T-helper 17 cell (primary cell): Measurements from ENCODE around the gene SH3RF2. TPM values are rescaled to one million over a fixed set of nuclear protein-coding genes. Genes with fewer than 3 reads are reported as not detected.
"Not testable (repeated sequence)": the region's sequence is repeated elsewhere in the genome, so short reads cannot be mapped to it uniquely, and the experiment has no call there.

Experiments
- ATAC-seq: fragments of 150-1000 bp; cut with Tn5 transposase; 2 replicates; pipeline ENCODE4 v1.10.0; 2021; ENCODE audit warnings: mild to moderate bottlenecking, moderate library complexity
- DNase-seq, 3 donors: peaks; one replicate each; pipeline versions ENCODE4 v3.0.0 to v3.0.0-alpha.2; 2020 to 2021
- H3K9me3 ChIP-seq: one replicate; pipeline ENCODE4 v1.7.0; 2013; ENCODE audit warnings: low read length, mild to moderate bottlenecking; ENCODE audit not compliant: control insufficient read depth, poor library complexity, severe bottlenecking
- H3K27ac Mint-ChIP-seq: one replicate; pipeline ENCODE4 v1.8.0; 2022; ENCODE audit warnings: mild to moderate bottlenecking, moderate library complexity, mixed read lengths
- H3K27me3 Mint-ChIP-seq: one replicate; pipeline ENCODE4 v1.8.0; 2022; ENCODE audit warnings: mixed read lengths
- H3K36me3 Mint-ChIP-seq: one replicate; pipeline ENCODE4 v1.8.0; 2022; ENCODE audit warnings: low read depth, mixed read lengths
- H3K4me1 Mint-ChIP-seq: one replicate; pipeline ENCODE4 v1.8.0; 2022; ENCODE audit warnings: mild to moderate bottlenecking, mixed read lengths
- H3K4me3 Mint-ChIP-seq: one replicate; pipeline ENCODE4 v1.8.0; 2022; ENCODE audit warnings: mild to moderate bottlenecking, moderate library complexity, mixed read lengths
- total RNA-seq, 4 donors: library from RNA in 2 of 4; stranded (reverse) in 2 of 4; gene quantifications; one replicate each; pipeline ENCODE4 v1.2.3 and lab custom pipeline; 2022 to 2026

The SH3RF2 gene
- under 1 TPM in 1 of 2 donors, not detected in 1; 0.60 TPM for total RNA-seq
- 0.46 to 0.53 reads per million in 2 donors for total RNA-seq (lab: John Stamatoyannopoulos, UW)

- peak within 1 kb of the TSS; percentile 59 for H3K4me3 Mint-ChIP-seq
- ATAC-seq (no peak), DNase-seq (peak in 1 of 3 donors; percentile 13)
- H3K36me3 Mint-ChIP-seq: no peaks in the 10 kb centered on the region
- no peaks in the 10 kb centered on the region for H3K9me3 ChIP-seq
- peaks cover 80% of the 10 kb centered on the region for H3K27me3 Mint-ChIP-seq
- peaks cover 10% of the 10 kb centered on the region for H3K4me1 Mint-ChIP-seq
- no peak within 1 kb of the TSS for H3K27ac Mint-ChIP-seq
Observed at GRCh38 chr5:145936401-145937131, at the start of gene SH3RF2. SH3RF2 (plus strand) TSS chr5:145936578; CDS start chr5:145937929, 1,351 bp downstream.

GRCh38 chr5:145887217-145887616, 49.2 kb upstream of the SH3RF2 start:
- no peaks in the 10 kb centered on the region for H3K4me1 Mint-ChIP-seq
- no peaks in the 10 kb centered on the region for H3K36me3 Mint-ChIP-seq

GRCh38 chr5:145887976-145888574, 48.3 kb upstream of the SH3RF2 start:
- Mint-ChIP-seq H3K36me3 (no peaks in the 10 kb centered on the region), H3K4me1 (no peaks in the 10 kb centered on the region), H3K4me3 (no peak overlapping the region), H3K27me3 (peaks cover 8% of the 10 kb centered on the region), H3K27ac (no peak overlapping the region)
- H3K9me3 ChIP-seq: no peaks in the 10 kb centered on the region
- ATAC-seq (no peak), DNase-seq (no peak)

More at GRCh38 chr5:145887217-145887616, 49.2 kb upstream of the SH3RF2 start:
- H3K27ac Mint-ChIP-seq: no peak overlapping the region
- no peak for DNase-seq
- H3K4me3 Mint-ChIP-seq: no peak overlapping the region
- H3K27me3 Mint-ChIP-seq: peaks cover 8% of the 10 kb centered on the region
- ATAC-seq: no peak
- H3K9me3 ChIP-seq: no peaks in the 10 kb centered on the region

GRCh38 chr5:145889611-145890010, 46.8 kb upstream of the SH3RF2 start:
- DNase-seq (no peak), ATAC-seq (no peak)
- Mint-ChIP-seq H3K27me3 (peaks cover 8% of the 10 kb centered on the region), H3K4me3 (no peak overlapping the region), H3K27ac (no peak overlapping the region), H3K36me3 (no peaks in the 10 kb centered on the region), H3K4me1 (no peaks in the 10 kb centered on the region)
- H3K9me3 ChIP-seq: no peaks in the 10 kb centered on the region

DNA sequence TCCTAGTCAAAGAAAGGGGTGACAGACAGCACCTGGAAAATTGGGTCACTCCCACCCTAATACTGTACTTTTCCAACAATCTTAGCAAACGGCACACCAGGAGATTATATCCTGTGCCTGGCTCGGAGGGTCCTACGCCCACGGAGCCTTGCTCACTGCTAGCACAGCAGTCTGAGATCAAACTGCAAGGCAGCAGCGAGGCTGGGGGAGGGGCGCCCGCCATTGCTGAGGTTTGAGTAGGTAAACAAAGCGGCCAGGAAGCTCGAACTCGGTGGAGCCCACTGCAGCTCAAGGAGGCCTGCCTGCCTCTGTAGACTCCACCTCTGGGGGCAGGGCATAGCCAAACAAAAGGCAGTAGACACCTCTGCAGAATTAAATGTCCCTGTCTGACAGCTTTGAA, 45.0 kb upstream of the SH3RF2 start:
- not testable (repeated sequence) for H3K9me3 ChIP-seq, H3K36me3 Mint-ChIP-seq, H3K4me1 Mint-ChIP-seq, H3K27ac Mint-ChIP-seq, ATAC-seq, DNase-seq, H3K27me3 Mint-ChIP-seq, H3K4me3 Mint-ChIP-seq

GRCh38 chr5:145898171-145898570, 38.2 kb upstream of the SH3RF2 start:
- no peak for ATAC-seq
- no peaks in the 10 kb centered on the region for H3K9me3 ChIP-seq
- Mint-ChIP-seq H3K36me3 (no peaks in the 10 kb centered on the region), H3K4me1 (no peaks in the 10 kb centered on the region), H3K27ac (no peak overlapping the region), H3K27me3 (no peaks in the 10 kb centered on the region), H3K4me3 (no peak overlapping the region)
- DNase-seq: no peak

GRCh38 chr5:145902421-145902820, 34.0 kb upstream of the SH3RF2 start:
- H3K27ac Mint-ChIP-seq: no peak overlapping the region
- no peaks in the 10 kb centered on the region for H3K4me1 Mint-ChIP-seq
- ATAC-seq (no peak), DNase-seq (no peak)
- peaks cover 15% of the 10 kb centered on the region for H3K27me3 Mint-ChIP-seq
- no peaks in the 10 kb centered on the region for H3K9me3 ChIP-seq
- no peak overlapping the region for H3K4me3 Mint-ChIP-seq
- H3K36me3 Mint-ChIP-seq: no peaks in the 10 kb centered on the region

DNA sequence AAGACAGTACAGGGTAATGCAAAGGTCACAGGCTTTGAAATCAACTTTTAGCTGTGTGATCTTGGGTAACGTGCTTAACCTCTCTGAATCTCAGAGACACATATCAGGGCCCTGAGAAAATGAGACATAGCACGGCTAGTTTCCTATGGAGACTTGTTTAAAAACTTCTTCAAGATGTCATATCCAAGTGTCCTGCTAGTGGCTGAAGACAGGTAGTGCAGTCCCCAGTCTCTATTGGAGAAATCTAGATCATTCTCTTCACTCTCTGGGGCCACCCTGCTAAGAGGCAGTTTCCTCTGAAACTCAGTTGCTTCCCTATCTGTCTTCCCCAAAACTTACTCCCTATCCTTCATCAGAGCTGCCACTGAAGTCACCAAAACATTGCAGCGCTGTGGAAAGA, 33.3 kb upstream of the SH3RF2 start:
- no peaks in the 10 kb centered on the region for H3K9me3 ChIP-seq
- Mint-ChIP-seq H3K4me3 (no peak overlapping the region), H3K27ac (no peak overlapping the region), H3K4me1 (no peaks in the 10 kb centered on the region), H3K36me3 (no peaks in the 10 kb centered on the region), H3K27me3 (peaks cover 22% of the 10 kb centered on the region)
- no peak for DNase-seq
- ATAC-seq: no peak

DNA sequence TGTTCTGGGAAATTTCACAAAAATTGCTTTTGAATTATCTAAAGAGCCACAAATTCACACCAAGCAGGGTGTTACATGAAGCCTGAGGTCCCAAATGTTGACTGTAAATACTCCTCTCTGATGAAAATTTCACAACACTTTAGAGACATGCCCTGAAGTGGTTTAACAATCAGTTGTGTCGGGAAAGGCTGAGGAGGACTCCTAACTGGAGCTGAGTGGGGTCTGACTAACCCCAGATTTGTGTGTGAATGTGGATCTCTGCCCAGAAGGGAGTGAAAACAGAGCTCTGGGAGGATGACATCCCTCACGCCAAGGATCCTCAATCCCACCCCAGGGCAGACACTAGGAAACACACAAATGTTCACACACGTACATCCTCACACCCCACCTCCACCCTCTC, 32.5 kb upstream of the SH3RF2 start:
- no peak overlapping the region for H3K27ac Mint-ChIP-seq
- ATAC-seq (no peak), DNase-seq (no peak)
- H3K27me3 Mint-ChIP-seq: peaks cover 28% of the 10 kb centered on the region
- no peak overlapping the region for H3K4me3 Mint-ChIP-seq
- H3K4me1 Mint-ChIP-seq: no peaks in the 10 kb centered on the region
- H3K36me3 Mint-ChIP-seq: no peaks in the 10 kb centered on the region
- H3K9me3 ChIP-seq: no peaks in the 10 kb centered on the region

DNA sequence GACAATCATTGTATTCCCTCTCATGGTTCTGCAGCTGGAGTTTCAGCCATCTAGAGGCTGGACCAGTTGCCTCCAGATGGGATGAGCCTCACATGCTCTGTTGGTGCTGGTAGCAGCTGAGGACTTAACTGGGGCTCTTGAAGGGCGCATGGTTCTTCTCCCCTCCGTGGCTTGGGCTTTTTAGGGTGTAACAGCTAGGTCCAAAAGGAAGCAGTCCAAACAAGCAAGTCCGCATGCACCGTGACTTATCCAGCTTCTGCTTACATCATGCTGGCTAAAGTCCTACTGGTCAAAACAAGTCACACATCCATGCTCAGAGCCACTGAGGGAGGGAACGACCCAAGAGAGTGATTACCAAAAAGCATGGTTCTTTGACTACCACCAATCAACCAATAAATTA, 31.6 kb upstream of the SH3RF2 start:
- Mint-ChIP-seq H3K4me1 (no peaks in the 10 kb centered on the region), H3K27me3 (peaks cover 33% of the 10 kb centered on the region), H3K27ac (no peak overlapping the region), H3K4me3 (no peak overlapping the region), H3K36me3 (no peaks in the 10 kb centered on the region)
- H3K9me3 ChIP-seq: no peaks in the 10 kb centered on the region
- ATAC-seq (no peak), DNase-seq (no peak)

- H3K4me1 Mint-ChIP-seq: peaks cover 2% of the 10 kb centered on the region
- peaks cover 42% of the 10 kb centered on the region for H3K27me3 Mint-ChIP-seq
- no peak for ATAC-seq
- no peaks in the 10 kb centered on the region for H3K36me3 Mint-ChIP-seq
- no peak for DNase-seq
- H3K4me3 Mint-ChIP-seq: no peak overlapping the region
- no peaks in the 10 kb centered on the region for H3K9me3 ChIP-seq
- no peak overlapping the region for H3K27ac Mint-ChIP-seq
Observed at GRCh38 chr5:145906401-145906800, 30.0 kb upstream of the SH3RF2 start.

GRCh38 chr5:145908206-145908960, 28.0 kb upstream of the SH3RF2 start:
- Mint-ChIP-seq H3K27me3 (peaks cover 43% of the 10 kb centered on the region), H3K4me3 (no peak overlapping the region), H3K4me1 (peaks cover 2% of the 10 kb centered on the region), H3K27ac (no peak overlapping the region), H3K36me3 (peaks cover 2% of the 10 kb centered on the region)
- ATAC-seq: no peak
- H3K9me3 ChIP-seq: no peaks in the 10 kb centered on the region
- no peak for DNase-seq

GRCh38 chr5:145911164-145911563, 25.2 kb upstream of the SH3RF2 start:
- Mint-ChIP-seq H3K27me3 (peaks cover 34% of the 10 kb centered on the region), H3K4me3 (no peak overlapping the region), H3K4me1 (peaks cover 2% of the 10 kb centered on the region), H3K36me3 (peaks cover 2% of the 10 kb centered on the region), H3K27ac (no peak overlapping the region)
- ATAC-seq (no peak), DNase-seq (no peak)
- H3K9me3 ChIP-seq: no peaks in the 10 kb centered on the region
